ENCODE results near the gene TCF4.

TCF4 gene

DNA sequence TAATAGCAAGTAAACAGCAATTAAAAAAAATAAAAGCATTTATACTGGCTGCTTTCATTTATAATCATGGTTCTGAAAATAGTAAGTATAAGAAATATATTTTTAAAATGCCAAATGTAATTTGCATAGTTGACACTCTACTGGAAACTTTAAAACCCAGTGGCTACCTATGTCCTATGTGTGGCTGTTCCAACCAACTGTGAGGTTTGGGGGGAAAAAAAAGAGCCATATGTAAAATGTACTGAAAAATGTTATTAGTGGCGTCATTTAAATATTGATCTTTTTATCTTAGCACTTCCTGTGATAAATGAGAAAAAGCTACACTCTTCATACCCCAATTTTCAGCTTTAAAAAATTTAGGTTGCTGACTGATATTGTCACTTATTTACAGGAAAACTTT lies 270.7 kb downstream of the TCF4 start:
- H3K4me3 ChIP-seq (ENCODE audit: control insufficient read depth, low read depth, low read length) = no peak overlapping the region
- TF ChIP-seq, protein P1, sequence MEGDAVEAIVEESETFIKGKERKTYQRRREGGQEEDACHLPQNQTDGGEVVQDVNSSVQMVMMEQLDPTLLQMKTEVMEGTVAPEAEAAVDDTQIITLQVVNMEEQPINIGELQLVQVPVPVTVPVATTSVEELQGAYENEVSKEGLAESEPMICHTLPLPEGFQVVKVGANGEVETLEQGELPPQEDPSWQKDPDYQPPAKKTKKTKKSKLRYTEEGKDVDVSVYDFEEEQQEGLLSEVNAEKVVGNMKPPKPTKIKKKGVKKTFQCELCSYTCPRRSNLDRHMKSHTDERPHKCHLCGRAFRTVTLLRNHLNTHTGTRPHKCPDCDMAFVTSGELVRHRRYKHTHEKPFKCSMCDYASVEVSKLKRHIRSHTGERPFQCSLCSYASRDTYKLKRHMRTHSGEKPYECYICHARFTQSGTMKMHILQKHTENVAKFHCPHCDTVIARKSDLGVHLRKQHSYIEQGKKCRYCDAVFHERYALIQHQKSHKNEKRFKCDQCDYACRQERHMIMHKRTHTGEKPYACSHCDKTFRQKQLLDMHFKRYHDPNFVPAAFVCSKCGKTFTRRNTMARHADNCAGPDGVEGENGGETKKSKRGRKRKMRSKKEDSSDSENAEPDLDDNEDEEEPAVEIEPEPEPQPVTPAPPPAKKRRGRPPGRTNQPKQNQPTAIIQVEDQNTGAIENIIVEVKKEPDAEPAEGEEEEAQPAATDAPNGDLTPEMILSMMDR (conservative IDR thresholded peaks at IDR 0.05; ENCODE audit: control insufficient read depth, insufficient read depth, low read depth, low read length) = no peak
- no peak for DNase-seq (ENCODE audit: low read depth)

DNA sequence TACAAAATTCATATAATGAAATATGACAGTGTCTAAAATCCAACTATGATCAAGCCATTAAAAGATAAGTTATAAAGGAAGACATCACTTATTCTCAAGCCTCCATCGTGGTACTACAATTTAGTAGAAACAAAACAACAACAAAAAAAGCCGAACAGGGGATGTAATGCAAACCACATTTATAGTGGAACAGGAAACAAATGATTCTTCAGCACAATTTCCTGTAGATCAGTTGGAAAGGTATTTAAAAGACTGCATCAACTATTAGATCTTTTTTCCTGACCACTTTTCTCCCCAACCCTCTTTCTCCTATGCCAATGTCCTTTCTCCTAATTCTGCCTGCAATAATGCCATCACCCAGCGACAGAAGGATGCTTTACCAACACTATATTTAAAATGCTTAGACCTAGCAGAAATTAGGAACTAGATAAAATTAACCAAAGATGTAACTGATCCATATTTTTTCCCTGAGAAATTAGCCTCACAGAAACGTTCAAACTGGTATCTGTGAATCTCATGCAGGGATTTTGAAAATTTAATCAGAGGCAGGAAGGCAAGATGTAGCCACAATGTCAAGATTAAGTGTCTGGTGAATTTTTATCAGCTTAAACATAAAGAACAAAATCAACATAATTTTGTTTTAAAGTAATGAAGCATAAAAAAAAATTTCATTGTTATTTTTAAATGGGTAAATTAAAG lies 271.4 kb downstream of the TCF4 start:
- no peak overlapping the region for H3K4me3 ChIP-seq (ENCODE audit: control insufficient read depth, low read depth, low read length)
- TF ChIP-seq, protein P1 (conservative IDR thresholded peaks at IDR 0.05; ENCODE audit: control insufficient read depth, insufficient read depth, low read depth, low read length) = no peak
- DNase-seq (ENCODE audit: low read depth) = peak; percentile 40

DNA sequence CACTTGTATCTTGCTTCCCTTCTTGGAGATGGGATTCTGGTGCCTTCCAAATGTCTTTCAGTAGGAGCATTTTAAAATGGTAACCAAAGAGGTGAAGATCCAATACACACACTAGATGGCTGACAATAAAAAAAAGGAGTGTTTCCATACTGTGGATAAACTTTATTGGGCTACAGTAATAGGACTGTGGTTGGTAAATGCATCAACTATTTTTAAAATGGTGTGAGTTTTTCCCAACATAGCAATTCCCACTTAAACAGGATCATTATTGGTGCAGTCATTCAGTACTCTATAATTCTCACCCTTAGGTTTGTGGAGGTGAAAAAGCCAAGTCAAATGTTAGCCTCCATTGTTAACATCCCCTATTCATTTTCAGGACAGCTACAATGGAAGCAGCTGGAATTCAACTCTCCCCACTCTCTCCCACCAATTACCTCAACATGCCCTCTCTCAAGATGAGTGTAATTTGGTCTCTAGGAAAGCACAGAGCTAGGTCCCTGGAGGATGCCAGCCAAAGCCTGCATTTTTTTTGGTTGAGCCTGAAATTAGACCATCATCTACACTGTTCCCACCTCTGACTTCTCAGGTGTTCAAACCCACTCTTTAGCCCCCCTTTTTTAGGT lies 273.3 kb downstream of the TCF4 start:
- no peak overlapping the region for H3K4me3 ChIP-seq (ENCODE audit: control insufficient read depth, low read depth, low read length)
- no peak for DNase-seq (ENCODE audit: low read depth)
- TF ChIP-seq, protein P1 (conservative IDR thresholded peaks at IDR 0.05; ENCODE audit: control insufficient read depth, insufficient read depth, low read depth, low read length) = no peak

DNA sequence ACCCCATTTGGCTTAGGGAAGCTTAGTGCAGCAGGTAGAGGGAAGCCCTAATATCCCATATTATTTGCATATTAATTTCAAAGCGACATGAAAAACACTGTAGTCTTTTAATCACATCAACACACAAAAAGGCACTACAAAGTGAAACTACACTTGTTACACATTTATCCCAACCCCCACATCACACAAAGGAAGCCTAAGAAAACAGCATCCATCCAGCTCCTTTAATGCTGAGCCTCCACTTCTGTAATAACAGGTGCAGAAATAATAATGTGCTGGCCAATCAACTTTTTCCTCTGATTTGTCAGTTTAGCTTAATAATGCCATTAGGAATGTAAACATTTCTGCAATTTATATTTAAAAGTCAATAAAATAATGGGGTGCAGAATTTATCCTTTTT lies 274.0 kb downstream of the TCF4 start:
- TF ChIP-seq, protein P1 (conservative IDR thresholded peaks at IDR 0.05; ENCODE audit: control insufficient read depth, insufficient read depth, low read depth, low read length) = no peak
- H3K4me3 ChIP-seq (ENCODE audit: control insufficient read depth, low read depth, low read length) = no peak overlapping the region
- no peak for DNase-seq (ENCODE audit: low read depth)

DNA sequence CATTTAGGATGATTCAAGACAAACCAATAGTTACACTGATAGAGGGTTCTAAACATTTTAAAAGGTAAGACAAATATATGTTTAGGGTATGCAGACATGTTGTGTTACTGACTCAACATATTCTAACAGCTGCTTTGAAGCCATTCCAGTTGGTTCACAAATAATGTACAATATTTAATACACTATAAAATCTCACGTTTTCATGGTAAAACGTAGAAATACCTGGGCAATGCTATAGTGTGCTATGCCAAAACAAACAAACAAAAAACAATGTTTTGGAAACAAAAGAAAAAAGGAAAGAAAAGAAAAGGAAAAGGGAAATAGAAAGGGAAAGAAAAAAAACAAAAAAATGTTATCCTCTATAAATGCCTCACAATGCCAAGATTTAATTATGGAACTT lies 277.1 kb downstream of the TCF4 start:
- TF ChIP-seq, protein P1 (conservative IDR thresholded peaks at IDR 0.05; ENCODE audit: control insufficient read depth, insufficient read depth, low read depth, low read length) = no peak
- no peak for DNase-seq (ENCODE audit: low read depth)
- H3K4me3 ChIP-seq (ENCODE audit: control insufficient read depth, low read depth, low read length) = no peak overlapping the region

DNA sequence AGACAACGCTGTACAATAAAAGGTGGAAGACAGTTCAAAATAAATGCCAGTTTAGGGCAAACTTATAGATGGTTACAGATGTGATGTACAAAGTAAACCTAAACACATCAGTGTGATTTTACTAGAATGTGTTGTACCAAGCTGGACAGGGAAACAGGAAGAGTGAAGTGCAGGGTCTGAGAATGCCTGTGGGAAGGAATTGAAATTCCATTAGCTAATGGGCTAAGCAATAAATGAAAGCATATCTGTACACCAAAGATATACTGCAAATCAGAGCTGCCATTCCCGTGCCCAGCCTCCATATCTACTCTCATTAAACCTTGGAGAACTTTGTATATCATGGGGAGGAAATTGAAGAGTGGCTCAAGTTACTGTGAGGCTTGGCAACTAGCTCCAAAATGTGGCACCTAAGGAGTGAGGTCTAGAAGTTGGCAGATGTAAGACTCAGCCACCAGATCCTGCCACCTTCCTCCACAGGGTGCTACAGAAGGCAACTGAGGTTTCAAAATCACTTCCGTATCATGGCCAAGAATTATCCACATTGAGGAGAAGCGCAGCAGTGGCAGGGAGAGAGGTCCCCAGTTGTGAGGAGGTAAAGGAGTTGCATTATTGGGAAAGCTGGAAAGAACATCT lies 277.8 kb downstream of the TCF4 start:
- no peak overlapping the region for H3K4me3 ChIP-seq (ENCODE audit: control insufficient read depth, low read depth, low read length)
- TF ChIP-seq, protein P1 (conservative IDR thresholded peaks at IDR 0.05; ENCODE audit: control insufficient read depth, insufficient read depth, low read depth, low read length) = no peak
- no peak for DNase-seq (ENCODE audit: low read depth)

Measured in fibroblast of mammary gland (primary cell).